K562 (cell line): ENCODE measurements around the gene KCNMB1. TPM values are rescaled to one million over a fixed set of nuclear protein-coding genes. Genes with fewer than 3 reads are reported as not detected.

Experiments used
- ATAC-seq: fragments of 200-7000 bp; cut with Tn5 transposase; 3 replicates; pipeline ENCODE4 v1.9.1; 2020; ENCODE audit warnings: moderate library complexity
- BruUV-seq: library from RNA; stranded (reverse); fragments of 400-500 nt; replicated peaks from 2 replicates; lab custom pipeline; 2021; lab: Mats Ljungman, UMichigan
- CTCF ChIA-PET: fragments of 300-600 bp; formaldehyde crosslinking; extraction: SDS; loops from one replicate; lab custom pipeline; 2021; ENCODE audit warnings: low intra/inter-chr PET ratio; lab: Yijun Ruan, JAX
- POLR2A ChIA-PET: fragments of 300-600, 350-650 bp; sonication (Branson Sonifier 250); formaldehyde crosslinking; extraction: SDS; loops from one replicate; lab custom pipeline; 2021; ENCODE audit warnings: antibody characterized with exemption, inconsistent platforms; lab: Yijun Ruan, JAX
- DNase-seq, 4 experiments: peaks; one replicate each; pipeline versions ENCODE4 v3.0.0 to v3.0.0-alpha.2; 2011 to 2018; ENCODE audit warnings: low spot score in 3 of 4, mixed read lengths in 3 of 4; ENCODE audit errors: extremely low read depth in 1 of 4
- FAIRE-seq: peaks from 2 replicates; lab custom pipeline; 2011; peaks lifted over from hg19 to GRCh38; lab: Jason Lieb, UNC
- H2AFZ ChIP-seq: 2 replicates; pipeline ENCODE4 v1.6.0; 2011; ENCODE audit warnings: low read depth, low read length, control low read depth, inconsistent platforms
- H3K27ac ChIP-seq: fragments of 200-600 bp; 3 replicates; pipeline ENCODE4 v1.8.0; 2011; ENCODE audit warnings: low read depth, mild to moderate bottlenecking, control low read depth, inconsistent platforms, low read length, moderate library complexity, mixed read lengths; ENCODE audit errors: extremely low read depth
- H3K27me3 ChIP-seq, 2 experiments: fragments of 300-600 bp in 1 of 2; 2 replicates in 1 of 2; 3 replicates in 1 of 2; pipeline versions ENCODE4 v1.6.0 to v1.8.0; 2011; ENCODE audit warnings: inconsistent platforms in 2 of 2, low read length in 2 of 2, mild to moderate bottlenecking in 1 of 2, mixed read lengths in 1 of 2, moderate library complexity in 1 of 2; ENCODE audit not compliant: control insufficient read depth in 2 of 2, insufficient read depth in 2 of 2
- H3K36me3 ChIP-seq: fragments of 300-600 bp; 3 replicates; pipeline ENCODE4 v1.8.0; 2011; ENCODE audit warnings: mild to moderate bottlenecking, low read length, inconsistent platforms; ENCODE audit not compliant: control insufficient read depth, insufficient read depth
- H3K4me1 ChIP-seq, 2 experiments: fragments of 200-600 bp in 1 of 2; replicated peaks in 1 of 2; 2 replicates in 1 of 2; 3 replicates in 1 of 2; pipeline versions ENCODE4 v1.5.1 to v1.8.0; 2011; ENCODE audit warnings: inconsistent platforms in 2 of 2, low read length in 2 of 2, mild to moderate bottlenecking in 1 of 2, mixed read lengths in 1 of 2, moderate library complexity in 1 of 2; ENCODE audit not compliant: control insufficient read depth in 2 of 2, insufficient read depth in 2 of 2
- H3K4me2 ChIP-seq: 2 replicates; pipeline ENCODE4 v1.6.1; 2011; ENCODE audit warnings: low read length, control low read depth, inconsistent platforms, mixed read lengths; ENCODE audit not compliant: insufficient read depth
- H3K4me3 ChIP-seq: fragments of 200-600 bp; sonication (generic), shearing (Covaris generic); 2 replicates; pipeline ENCODE4 v1.5.1; 2016; ENCODE audit warnings: control low read depth, inconsistent platforms
- H3K79me2 ChIP-seq: fragments of 200-600 bp; 3 replicates; pipeline ENCODE4 v1.8.0; 2011; ENCODE audit warnings: low read length, inconsistent platforms; ENCODE audit not compliant: control insufficient read depth, insufficient read depth
- H3K9ac ChIP-seq, 2 experiments: 2 replicates each; pipeline versions ENCODE4 v1.6.0 to v1.6.1; 2011; ENCODE audit warnings: low read depth in 2 of 2, low read length in 2 of 2, control low read depth in 1 of 2, inconsistent platforms in 1 of 2, mild to moderate bottlenecking in 1 of 2, mixed read lengths in 1 of 2; ENCODE audit not compliant: insufficient read depth in 1 of 2
- H3K9me1 ChIP-seq: one replicate; pipeline ENCODE4 v1.6.0; 2011; ENCODE audit warnings: inconsistent platforms, mild to moderate bottlenecking, low read length, moderate library complexity; ENCODE audit not compliant: control insufficient read depth, insufficient read depth
- H3K9me3 ChIP-seq: replicated peaks from 2 replicates; pipeline ENCODE4 v1.5.1; 2011; ENCODE audit warnings: low read depth, low read length, inconsistent platforms; ENCODE audit not compliant: control insufficient read depth, insufficient read depth
- H4K20me1 ChIP-seq: replicated peaks from 2 replicates; pipeline ENCODE4 v1.6.1; 2011; ENCODE audit warnings: low read length, inconsistent platforms, mixed read lengths; ENCODE audit not compliant: control insufficient read depth, insufficient read depth
- CREM ChIP-seq: IDR thresholded peaks from 2 replicates; pipeline ENCODE4 v1.6.1; 2014; ENCODE audit warnings: antibody characterized with exemption, low read depth
- RAD21 ChIP-seq, 2 experiments: fragments of 250-450 bp in 1 of 2; fragments of 450-650 bp in 1 of 2; sonication (Bioruptor Pico) in 1 of 2; formaldehyde crosslinking in 1 of 2; IDR thresholded peaks in 1 of 2; conservative IDR thresholded peaks in 1 of 2; 2 replicates each; pipeline versions ENCODE4 v1.4.0 to v1.8.0; 2020 to 2022; ENCODE audit warnings: mild to moderate bottlenecking in 2 of 2, moderate library complexity in 1 of 2
- SMC3 ChIP-seq: conservative IDR thresholded peaks from 2 replicates; pipeline ENCODE4 v1.6.1; 2011; ENCODE audit warnings: low read depth, low read length, improper control_type of control experiment; ENCODE audit not compliant: insufficient read depth
- STAG1 ChIP-seq: sonication (generic); formaldehyde crosslinking; IDR thresholded peaks from 2 replicates; pipeline ENCODE4 v1.5.0; 2020; ENCODE audit warnings: missing genetic modification reagents, borderline replicate concordance
- WGBS: fragments of 100-300 bp; shearing (Covaris generic); methylation state at CpG from one replicate; pipeline ENCODE4 v1.1.6; 2016; ENCODE audit warnings: low coverage, mixed read lengths; ENCODE audit not compliant: insufficient coverage; ENCODE audit errors: missing lambda C conversion rate; 5-methylcytosine and 5-hydroxymethylcytosine counted together
- in situ Hi-C: fragments of 300-500 bp; cut with MboI; formaldehyde crosslinking; loops from 4 replicates; pipeline ENCODE4 v1.15.0; 2018; ENCODE audit warnings: inconsistent platforms, mixed read lengths
- intact Hi-C: fragments of 100-400 bp; cut with micrococcal nuclease; formaldehyde crosslinking; loops from 2 replicates; pipeline ENCODE4 v1.14.2; 2022
- polyA plus RNA-seq, 8 experiments: library from polyadenylated mRNA; depleted of rRNA in 4 of 8; stranded (reverse) in 5 of 8; unstranded in 3 of 8; fragments of >200 nt; fragmentation: Nextera tagmentation in 2 of 8; fragmentation: Illumina TruSeq in 1 of 8; extraction: Ambion mirVana in 2 of 8; extraction: Trizol in 1 of 8; gene quantifications; 2 replicates each; pipeline versions ENCODE4 v1.2.1 to v1.2.3, GENCODE V29; 2011 to 2014; ENCODE audit warnings: inconsistent platforms in 1 of 8, missing spikeins in 1 of 8
- total RNA-seq, 7 experiments: library from RNA; depleted of rRNA in 6 of 7; stranded (reverse); fragments of >200 nt in 6 of 7; fragmentation: Illumina TruSeq in 2 of 7; extraction: Trizol in 2 of 7; gene quantifications; 2 replicates each; pipeline versions ENCODE4 v1.2.1 to v1.2.3, GENCODE V29; 2011 to 2021; ENCODE audit warnings: low replicate concordance in 1 of 7
- TF ChIP-seq, protein P1 (sequence below): sonication (generic); formaldehyde crosslinking; IDR thresholded peaks from 2 replicates; pipeline ENCODE4 v1.8.0; 2022; ENCODE audit warnings: missing genetic modification reagents, mild to moderate bottlenecking, moderate library complexity, borderline replicate concordance
- TF ChIP-seq, protein P2 (sequence below), 2 experiments: fragments of 450-650 bp; formaldehyde crosslinking in 1 of 2; IDR thresholded peaks; 2 replicates each; pipeline versions ENCODE4 v1.4.0 to v1.6.1; 2014 to 2020; ENCODE audit warnings: mild to moderate bottlenecking in 2 of 2, borderline replicate concordance in 1 of 2, low read depth in 1 of 2
- TF ChIP-seq, protein P3 (sequence below): IDR thresholded peaks from 2 replicates; pipeline ENCODE4 v1.6.1; 2011; ENCODE audit warnings: borderline replicate concordance, low read depth, mild to moderate bottlenecking, moderate library complexity, low read length; ENCODE audit not compliant: insufficient read depth, poor library complexity, severe bottlenecking

The KCNMB1 gene
- total and polyA plus RNA-seq, 9 of the 15 experiments (the other 6 are each of a cell fraction or from before 2014, with no cell fraction given) = not detected

DNA sequence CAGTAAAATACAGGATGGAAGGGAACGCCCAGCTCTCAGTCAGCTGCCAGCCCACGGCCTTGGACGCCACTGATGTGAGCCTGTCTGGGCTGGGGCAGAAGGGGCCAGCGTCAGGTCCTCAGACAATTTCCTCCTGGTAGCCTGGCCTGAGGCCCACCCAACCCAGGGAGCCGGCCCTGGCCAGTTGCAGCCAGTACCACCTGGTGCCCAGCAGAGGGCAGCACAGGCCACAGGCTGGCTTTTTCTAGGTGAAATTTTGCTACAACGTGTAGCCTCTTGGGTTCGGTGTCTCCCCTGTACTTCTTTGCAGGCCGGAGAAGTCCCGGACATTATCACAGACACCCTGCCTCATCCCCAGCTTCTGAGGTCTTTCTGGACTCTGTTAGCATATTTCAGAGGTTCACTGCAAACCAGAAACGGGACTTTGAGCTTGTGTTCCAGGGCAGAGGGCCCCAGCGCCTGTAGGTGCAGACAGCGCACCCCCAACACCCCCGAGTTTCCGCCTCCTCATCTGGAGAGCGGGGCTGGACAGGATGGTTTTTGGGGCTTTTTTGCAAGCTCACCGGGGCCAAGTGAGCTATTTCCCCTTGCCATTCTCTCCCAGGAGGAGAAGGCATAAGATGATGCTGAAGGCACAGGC, 45.9 kb upstream of the KCNMB1 start:
- no peak overlapping the region for H3K4me3 ChIP-seq
- POLR2A ChIA-PET = interaction anchor here (0.6 to 0.7 kb wide), 2 partner anchors 176 to 197 kb away, joined by 3 to 4 read pairs; no protein-coding TSS in a partner anchor
- FAIRE-seq (peak; percentile 61), DNase-seq (peak; percentile 62 to 76 (median 74)), ATAC-seq (peak; percentile 96)
- in situ Hi-C loops (loop anchor here (5.0 kb wide), 1 partner anchor 187 kb away; no protein-coding TSS in a partner anchor), intact Hi-C loops (loop anchor here (1.0 kb wide), 2 partner anchors 188 to 198 kb away; no protein-coding TSS in a partner anchor)
- H3K36me3 ChIP-seq = no peaks in the 10 kb centered on the region
- H3K9me1 ChIP-seq = no peaks in the 10 kb centered on the region
- peaks cover 2 to 40% of the 10 kb centered on the region in 2 experiments; a peak in 2 of 5 replicates for H3K27me3 ChIP-seq
- CTCF ChIA-PET = interaction anchor here (1.8 to 1.9 kb wide), 2 partner anchors 189 to 198 kb away, joined by 5 to 10 read pairs; no protein-coding TSS in a partner anchor
- BruUV-seq = no TSS peak
- H3K79me2 ChIP-seq = no peaks in the 10 kb centered on the region
- H3K4me2 ChIP-seq = no peak overlapping the region
- peaks cover 0 to 3% of the 10 kb centered on the region in 2 experiments; a peak in 1 of 5 replicates for H3K4me1 ChIP-seq
- no peak overlapping the region for H3K27ac ChIP-seq
- H2AFZ ChIP-seq = peak overlapping the region; percentile 22; the same call in 1 of the 2 replicates
- no peak overlapping the region for H3K9ac ChIP-seq
- H4K20me1 ChIP-seq = no peaks in the 10 kb centered on the region
- no peaks in the 10 kb centered on the region for H3K9me3 ChIP-seq
- 8% methylated on average over 16 of the region's 16 CpGs for WGBS
- peak; percentile 60; the same call in 1 of the 2 replicates for TF ChIP-seq STAG1 (CRISPR knock-in tag)
- peak; percentile 64 to 86 for TF ChIP-seq RAD21 (CRISPR knock-in tag; conservative IDR thresholded peaks at IDR 0.05 in 1 of 2, IDR thresholded peaks at IDR 0.05 in 1 of 2)
- TF ChIP-seq, protein P1, sequence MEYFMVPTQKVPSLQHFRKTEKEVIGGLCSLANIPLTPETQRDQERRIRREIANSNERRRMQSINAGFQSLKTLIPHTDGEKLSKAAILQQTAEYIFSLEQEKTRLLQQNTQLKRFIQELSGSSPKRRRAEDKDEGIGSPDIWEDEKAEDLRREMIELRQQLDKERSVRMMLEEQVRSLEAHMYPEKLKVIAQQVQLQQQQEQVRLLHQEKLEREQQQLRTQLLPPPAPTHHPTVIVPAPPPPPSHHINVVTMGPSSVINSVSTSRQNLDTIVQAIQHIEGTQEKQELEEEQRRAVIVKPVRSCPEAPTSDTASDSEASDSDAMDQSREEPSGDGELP (CRISPR knock-in tag) = peak; percentile 67; the same call in 1 of the 2 replicates
- TF ChIP-seq, protein P2, sequence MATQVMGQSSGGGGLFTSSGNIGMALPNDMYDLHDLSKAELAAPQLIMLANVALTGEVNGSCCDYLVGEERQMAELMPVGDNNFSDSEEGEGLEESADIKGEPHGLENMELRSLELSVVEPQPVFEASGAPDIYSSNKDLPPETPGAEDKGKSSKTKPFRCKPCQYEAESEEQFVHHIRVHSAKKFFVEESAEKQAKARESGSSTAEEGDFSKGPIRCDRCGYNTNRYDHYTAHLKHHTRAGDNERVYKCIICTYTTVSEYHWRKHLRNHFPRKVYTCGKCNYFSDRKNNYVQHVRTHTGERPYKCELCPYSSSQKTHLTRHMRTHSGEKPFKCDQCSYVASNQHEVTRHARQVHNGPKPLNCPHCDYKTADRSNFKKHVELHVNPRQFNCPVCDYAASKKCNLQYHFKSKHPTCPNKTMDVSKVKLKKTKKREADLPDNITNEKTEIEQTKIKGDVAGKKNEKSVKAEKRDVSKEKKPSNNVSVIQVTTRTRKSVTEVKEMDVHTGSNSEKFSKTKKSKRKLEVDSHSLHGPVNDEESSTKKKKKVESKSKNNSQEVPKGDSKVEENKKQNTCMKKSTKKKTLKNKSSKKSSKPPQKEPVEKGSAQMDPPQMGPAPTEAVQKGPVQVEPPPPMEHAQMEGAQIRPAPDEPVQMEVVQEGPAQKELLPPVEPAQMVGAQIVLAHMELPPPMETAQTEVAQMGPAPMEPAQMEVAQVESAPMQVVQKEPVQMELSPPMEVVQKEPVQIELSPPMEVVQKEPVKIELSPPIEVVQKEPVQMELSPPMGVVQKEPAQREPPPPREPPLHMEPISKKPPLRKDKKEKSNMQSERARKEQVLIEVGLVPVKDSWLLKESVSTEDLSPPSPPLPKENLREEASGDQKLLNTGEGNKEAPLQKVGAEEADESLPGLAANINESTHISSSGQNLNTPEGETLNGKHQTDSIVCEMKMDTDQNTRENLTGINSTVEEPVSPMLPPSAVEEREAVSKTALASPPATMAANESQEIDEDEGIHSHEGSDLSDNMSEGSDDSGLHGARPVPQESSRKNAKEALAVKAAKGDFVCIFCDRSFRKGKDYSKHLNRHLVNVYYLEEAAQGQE (IDR thresholded peaks at IDR 0.05; ENCODE audit: borderline replicate concordance) = peak; percentile 75
- TF ChIP-seq, protein P2 (CRISPR knock-in tag; IDR thresholded peaks at IDR 0.05; ENCODE audit: low read depth) = no peak
- 0 out of 2 replicates have a peak, but pooled peaks have one; percentile 34 for TF ChIP-seq CREM
- TF ChIP-seq, protein P3, sequence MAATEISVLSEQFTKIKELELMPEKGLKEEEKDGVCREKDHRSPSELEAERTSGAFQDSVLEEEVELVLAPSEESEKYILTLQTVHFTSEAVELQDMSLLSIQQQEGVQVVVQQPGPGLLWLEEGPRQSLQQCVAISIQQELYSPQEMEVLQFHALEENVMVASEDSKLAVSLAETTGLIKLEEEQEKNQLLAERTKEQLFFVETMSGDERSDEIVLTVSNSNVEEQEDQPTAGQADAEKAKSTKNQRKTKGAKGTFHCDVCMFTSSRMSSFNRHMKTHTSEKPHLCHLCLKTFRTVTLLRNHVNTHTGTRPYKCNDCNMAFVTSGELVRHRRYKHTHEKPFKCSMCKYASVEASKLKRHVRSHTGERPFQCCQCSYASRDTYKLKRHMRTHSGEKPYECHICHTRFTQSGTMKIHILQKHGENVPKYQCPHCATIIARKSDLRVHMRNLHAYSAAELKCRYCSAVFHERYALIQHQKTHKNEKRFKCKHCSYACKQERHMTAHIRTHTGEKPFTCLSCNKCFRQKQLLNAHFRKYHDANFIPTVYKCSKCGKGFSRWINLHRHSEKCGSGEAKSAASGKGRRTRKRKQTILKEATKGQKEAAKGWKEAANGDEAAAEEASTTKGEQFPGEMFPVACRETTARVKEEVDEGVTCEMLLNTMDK = peak; percentile 34
- TF ChIP-seq SMC3 = peak; percentile 70
